HG02981 (cell line): ENCODE data around the gene THBS1.

ENCODE experiments used
- ATAC-seq: cut with Tn5 transposase; IDR thresholded peaks from one replicate; pipeline ENCODE4 v1.9.1; 2021; ENCODE audit warnings: mild to moderate bottlenecking, moderate library complexity; ENCODE audit not compliant: unreplicated experiment

The THBS1 gene

DNA sequence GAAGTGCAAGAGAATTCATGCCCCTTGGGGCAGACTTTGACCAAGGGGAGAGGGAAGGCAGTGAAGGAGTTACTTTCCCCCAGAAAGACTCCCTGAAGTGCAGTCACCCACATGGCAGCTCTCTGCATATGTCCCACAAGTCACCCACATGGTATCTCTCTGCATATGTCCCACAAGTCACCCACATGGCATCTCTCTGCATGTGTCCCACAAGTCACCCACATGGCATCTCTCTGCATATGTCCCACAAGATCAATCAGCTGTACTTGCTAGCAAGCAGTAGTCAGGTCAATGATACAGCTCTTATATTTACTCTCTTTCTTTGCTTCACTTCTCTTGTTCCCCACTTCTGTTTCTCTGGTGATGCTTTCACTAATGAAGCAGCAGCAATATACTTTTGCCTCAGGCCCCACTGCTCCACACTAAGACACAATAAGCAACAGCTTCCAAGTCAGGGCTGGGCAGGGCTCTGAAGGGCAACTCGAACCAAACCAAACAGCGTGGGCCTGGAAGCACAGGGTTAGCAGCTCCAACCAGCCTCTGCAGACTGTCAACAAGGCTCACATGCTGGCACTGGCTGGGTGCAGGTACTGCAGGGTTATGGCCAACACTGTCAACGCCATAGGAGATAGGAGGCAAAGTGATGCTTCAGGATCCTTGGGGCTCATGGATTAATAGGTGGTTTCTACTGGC is 46.7 kb downstream of the THBS1 start:
- ATAC-seq: no peak

GRCh38 chr15:39628144-39628508 is 47.2 kb downstream of the THBS1 start:
- ATAC-seq: no peak

DNA sequence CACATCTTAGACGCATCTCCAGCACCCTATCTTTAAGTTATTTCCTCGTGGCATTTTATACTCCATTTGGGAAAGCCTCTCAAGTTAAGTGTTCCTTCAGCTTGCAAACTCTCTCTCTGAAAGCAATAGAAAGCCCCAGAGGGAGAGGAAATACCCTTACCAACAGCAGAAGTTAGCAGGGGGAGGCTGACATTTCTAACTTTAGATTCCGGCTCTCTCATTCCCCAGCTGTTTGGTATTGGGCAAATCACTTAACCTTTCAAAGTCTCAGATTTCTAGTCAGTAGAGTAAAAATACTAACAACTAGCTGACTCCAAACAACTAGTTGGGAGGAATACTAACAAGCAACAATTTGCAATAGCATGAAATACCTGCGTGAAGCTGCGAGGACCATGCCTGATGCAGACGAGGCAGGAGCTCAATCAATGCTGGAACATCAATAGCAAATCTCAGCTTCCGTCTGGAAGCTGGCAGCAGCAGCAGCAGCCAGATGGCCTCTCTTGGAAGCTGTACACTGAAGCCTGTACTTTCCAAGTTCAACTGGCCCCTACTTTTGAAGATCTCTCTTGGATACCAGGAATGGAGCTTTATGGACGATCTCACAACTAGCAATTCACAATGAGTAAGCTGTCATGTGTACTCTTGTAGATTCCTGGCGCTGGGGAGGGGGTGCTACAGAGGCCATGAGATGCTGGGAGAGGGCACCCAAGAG is 47.8 kb downstream of the THBS1 start:
- no peak for ATAC-seq

GRCh38 chr15:39629371-39629770 is 48.5 kb downstream of the THBS1 start:
- ATAC-seq: no peak

DNA sequence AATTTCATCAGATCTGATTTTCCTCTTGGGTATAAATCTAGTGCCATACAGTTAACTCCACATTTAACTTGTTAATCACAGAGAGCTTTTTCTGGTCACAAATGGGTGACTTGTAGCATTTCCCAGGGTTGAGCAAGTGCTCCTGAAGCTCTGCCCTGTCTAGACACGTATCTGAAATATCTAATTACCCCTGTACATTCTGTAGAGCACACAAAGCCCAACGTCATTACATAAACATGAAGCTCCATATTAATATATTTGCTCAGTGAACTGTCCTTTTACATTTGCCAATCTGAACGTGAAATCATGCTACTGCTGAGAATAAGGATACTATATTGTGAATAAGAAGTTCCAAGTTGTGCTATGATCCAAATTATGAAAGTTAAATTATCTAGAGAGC is 49.0 kb downstream of the THBS1 start:
- ATAC-seq: no peak

DNA sequence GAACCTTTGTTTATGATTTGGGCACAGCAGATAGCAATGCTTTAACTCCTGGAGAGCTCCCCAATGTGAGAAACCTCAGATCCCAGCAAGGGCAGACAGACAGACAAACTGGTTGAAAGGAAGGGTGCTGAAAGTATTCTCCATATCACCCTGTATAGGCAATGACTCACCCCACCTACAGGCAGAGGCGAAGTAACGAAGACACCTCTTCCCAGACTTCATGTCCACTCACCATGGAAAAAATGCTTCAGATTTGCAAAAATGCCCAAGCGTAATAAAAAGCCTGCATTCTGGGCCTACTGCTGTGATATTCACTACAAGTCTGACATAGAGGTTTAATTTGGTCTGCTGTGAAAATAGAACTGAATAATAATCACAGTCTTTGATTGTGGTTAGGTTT is 50.5 kb downstream of the THBS1 start:
- no peak for ATAC-seq

- ATAC-seq: no peak
These were observed 57.2 kb downstream of the THBS1 start for GRCh38 chr15:39638041-39638440.

- ATAC-seq: no peak
These were observed 58.2 kb downstream of the THBS1 start for GRCh38 chr15:39639037-39639436.

DNA sequence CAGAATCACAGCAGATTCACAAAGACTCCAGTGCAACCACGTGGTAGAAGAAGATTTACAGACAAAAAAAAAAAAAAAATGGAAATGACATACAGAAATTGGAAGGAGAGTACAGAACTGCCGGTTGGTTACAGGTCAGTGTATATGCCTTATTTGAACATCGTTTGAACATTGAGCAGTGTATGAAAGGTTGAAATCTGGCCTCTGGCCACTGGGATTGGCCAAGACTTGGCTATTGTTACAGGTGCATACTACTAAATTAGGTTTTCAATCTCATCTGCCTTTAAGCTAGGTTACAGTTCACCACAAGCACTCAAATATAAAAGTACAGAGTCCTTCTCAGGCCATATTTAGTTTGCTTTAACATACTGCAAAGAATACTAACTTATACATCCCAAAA is 59.8 kb downstream of the THBS1 start:
- ATAC-seq: no peak

GRCh38 chr15:39641191-39641889 is 60.5 kb downstream of the THBS1 start:
- ATAC-seq: no peak

GRCh38 chr15:39642011-39642640 is 61.2 kb downstream of the THBS1 start:
- ATAC-seq: no peak

DNA sequence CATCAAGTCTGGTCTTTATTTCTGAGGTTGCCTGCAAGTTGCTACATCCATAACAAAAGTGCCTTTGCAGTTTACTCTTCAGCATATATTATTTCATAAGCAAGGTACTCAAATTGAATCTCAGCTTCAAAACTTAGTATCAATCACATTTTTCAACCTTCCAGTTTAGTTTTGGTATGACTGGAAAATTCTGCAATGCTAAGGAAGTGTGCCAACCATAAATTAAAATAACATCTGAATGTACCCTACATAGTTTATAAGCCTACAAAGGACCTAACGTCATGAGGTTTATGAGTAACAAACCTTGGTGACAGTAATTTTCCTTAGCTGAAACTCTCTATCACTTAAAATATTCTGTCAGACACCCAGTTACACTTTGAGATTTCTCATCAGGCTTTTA is 62.8 kb downstream of the THBS1 start:
- no peak for ATAC-seq

DNA sequence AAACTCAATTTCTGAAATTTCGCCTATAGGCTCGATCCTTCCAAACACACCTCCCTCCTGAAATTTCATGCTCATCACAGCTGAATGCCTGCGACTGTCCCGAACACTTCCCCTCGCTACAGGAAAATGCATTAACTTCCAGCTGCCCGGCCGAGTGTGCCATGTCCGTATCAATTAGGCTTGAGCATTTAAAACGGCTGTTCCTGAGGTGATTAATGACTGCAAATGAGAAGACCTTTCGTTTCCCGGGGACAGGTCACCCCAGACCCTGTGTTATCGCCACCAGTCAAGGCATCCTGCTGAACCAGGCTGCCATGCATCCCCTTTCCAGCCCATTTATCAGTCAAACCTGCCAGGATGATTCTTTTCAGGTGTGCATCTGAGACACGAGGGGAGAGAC is 63.3 kb downstream of the THBS1 start:
- no peak for ATAC-seq

DNA sequence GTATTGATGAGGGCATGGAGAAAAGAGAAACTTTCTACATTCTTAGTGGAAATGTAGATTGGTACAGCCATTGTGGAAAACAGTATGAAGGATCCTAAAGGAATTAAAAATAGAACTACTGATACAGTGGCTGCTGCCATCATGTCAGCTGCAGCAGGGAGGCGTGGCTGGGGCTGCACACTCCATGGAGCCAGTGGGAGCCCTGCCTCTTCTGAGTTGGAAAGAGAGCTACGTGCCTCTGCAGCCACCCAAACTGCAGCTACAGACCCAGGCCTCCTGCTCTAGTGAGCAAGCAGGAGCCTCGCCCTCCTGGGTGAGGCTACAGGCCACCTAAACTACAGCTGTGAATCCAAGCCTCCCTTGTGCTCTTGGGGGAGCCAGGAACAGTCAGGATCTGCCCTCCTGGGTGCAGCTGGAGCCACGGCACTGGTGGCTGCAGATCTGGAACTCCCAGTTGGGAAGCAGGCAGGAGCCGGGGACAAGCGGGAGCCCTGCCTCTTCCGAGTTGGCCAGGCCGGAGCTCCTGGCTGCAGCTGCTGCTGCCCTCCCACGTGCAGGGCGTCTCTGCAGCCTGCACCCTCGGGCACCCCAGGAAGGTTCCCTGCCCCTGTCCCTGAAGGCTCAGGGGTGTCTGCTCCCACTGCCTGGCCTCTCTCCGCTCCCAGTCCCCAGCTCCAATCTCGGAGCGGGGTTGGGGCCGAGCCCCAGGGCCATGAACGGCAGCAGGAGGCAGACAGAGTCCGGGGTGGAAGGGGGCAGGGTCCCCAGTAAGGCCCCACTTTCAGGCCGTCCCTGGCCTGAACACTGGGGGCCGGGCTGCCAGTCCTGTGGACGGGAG is 64.5 kb downstream of the THBS1 start:
- no peak for ATAC-seq

DNA sequence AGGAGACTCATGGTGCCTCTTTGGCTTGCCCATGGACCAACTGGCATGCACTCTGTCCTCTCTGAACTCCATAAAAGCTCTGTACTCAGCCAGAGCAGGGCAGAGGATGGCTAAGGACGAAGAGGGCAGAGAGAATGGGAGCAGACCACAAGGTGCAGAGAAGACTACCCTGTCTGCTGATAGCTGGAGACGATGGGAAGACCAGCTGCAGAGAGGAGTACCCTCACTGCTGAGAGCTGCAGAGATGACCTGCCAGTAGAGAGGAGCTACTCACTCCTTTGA is 65.0 kb downstream of the THBS1 start:
- no peak for ATAC-seq

GRCh38 chr15:39646425-39646824 is 65.5 kb downstream of the THBS1 start:
- ATAC-seq: no peak
